GM18907 (cell line): Measurements from ENCODE around the gene BATF2.
"Not testable (repeated sequence)": the region's sequence is repeated elsewhere in the genome, so short reads cannot be mapped to it uniquely, and the experiment has no call there.

Source experiments
- ATAC-seq: cut with Tn5 transposase; IDR thresholded peaks from one replicate; pipeline ENCODE4 v1.9.1; 2021; ENCODE audit warnings: mild to moderate bottlenecking, moderate library complexity; ENCODE audit not compliant: unreplicated experiment

Gene BATF2

DNA sequence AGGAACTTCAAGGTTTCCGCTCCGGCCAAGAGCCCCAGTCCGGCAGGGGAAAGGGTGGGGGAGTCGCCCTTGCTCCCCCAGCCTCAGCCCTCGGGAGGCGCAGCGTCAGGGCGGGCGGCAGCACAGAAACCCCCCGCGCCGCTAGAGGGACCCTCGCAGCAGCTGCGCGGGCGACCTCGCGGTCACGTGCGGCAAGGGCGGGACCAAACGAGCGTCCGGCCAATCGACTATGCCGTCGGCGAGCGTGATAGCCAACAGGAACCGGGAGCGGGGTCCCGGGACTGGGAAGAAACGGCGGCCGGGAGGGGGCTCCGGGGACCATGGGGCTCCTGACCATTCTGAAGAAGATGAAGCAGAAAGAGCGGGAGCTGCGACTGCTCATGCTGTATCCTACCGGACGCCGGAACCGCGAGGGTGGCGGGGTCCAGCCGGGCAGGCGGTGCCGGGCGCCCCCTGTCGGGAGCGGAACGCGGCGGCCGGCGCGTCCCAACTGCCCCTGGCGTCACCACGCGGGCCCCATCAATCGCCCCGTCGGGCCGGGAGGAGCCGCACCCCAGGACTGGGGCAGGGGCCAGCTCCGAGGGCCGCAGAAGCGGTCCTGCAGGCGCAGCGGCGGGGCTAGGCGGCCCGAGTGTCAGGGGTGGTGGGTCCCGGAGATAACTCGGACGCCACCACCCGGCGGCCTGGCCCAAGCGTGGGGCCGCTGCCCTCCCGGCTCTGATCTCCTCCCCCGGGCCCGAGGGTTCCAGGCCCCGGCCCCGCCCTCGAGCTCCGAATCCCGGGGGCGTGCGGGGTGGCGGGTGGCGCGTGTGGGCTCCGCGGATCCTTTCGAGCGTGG is 17.3 kb upstream of the BATF2 start, which contains the start of gene ARL2:
TSS of gene ARL2 (plus strand) at position 273 of the 838 bp plus-strand sequence. CDS start at position 321, 48 bp downstream.
- peak; percentile 87 for ATAC-seq

DNA sequence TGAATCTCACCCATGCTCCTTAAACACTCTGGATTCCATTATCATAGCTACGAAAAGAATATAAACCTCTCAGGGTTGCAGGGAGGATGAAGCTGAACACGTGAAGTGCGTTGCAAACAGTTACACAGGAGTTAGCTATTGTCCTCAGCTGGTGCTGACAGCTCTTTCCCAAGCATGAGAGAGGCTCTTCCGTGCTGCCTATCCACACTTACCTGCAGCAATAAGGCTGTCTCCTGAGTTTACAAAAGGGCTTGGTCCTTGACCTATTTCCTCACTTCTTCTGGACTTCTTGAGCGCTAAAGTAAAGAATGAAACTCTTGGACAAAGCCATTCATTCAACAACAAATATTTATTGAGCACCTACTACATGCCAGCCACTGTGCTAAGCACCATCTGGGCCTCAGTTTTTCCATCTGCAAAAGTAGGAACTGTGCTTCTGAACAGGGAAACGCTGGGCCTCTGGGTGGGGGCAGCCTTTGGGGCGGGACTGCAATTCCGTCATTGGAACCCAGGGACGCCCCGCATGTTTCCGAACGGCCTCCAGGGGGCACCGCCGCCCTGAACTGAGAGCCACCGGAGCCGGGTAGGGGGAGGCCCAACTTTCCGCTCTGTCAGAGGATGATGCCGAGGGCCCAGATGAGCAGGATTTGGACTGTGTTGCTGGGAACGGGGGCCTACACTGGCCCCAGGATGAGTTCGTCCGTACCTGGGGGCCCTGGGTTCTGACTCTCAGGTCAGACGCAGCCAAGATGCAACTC is 16.5 kb upstream of the BATF2 start:
- ATAC-seq: peak; percentile 76

DNA sequence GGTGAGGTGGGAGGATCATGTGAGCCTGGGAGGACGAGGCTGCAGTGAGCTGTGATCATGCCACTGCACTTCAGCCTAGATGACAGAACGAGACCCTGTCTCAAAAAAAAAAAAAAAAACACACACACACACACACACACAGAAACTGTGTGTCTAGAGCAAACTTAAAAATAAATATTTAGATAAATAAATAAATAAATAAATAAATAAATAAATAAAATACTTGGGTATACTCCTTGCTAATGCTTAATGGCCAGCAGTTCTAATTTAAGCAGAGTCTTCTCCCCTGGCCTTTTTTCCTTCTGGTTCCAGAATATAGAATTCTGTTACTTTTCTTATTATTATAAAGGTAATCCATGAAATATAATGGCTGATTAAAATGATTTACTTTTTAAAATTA is 12.1 kb upstream of the BATF2 start:
- ATAC-seq: no peak

DNA sequence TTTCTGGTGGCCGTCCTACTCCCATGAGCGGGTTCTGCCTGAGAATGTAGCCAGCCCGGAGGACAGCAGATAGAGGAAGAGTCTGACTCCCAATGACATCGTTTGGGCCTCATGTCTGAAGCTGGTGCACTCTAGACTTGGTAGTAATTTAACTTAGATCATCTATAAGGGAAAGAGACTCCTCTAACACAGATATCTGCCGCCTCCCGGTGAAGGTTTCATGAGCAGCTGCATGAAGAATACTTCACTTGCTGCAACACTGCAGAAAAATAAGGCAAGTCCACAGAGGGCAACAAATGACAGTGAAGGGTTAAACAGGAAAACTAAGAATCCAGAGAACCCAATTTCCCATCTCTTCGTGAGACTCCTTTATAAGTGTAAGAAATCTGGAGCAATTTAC is 11.2 kb upstream of the BATF2 start:
- no peak for ATAC-seq

DNA sequence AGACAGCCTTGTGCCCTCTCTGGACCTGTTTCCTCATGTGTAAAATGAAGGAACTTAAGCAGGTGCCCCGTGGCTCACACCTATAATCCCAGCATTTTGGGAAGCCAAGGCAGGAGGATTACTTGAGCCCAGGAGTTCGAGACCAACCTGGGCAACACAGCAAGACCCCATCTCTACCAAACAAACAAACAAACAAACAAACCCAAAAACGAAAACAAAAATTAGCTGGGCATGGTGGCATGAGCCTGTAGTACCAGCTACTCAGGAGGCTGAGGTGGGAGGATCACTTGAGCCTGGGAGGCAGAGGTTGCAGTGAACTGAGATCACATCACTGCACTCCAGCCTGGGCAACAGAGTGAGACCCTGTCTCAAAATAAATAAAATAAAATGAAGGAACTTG is 7.2 kb upstream of the BATF2 start:
- not testable (repeated sequence) for ATAC-seq

DNA sequence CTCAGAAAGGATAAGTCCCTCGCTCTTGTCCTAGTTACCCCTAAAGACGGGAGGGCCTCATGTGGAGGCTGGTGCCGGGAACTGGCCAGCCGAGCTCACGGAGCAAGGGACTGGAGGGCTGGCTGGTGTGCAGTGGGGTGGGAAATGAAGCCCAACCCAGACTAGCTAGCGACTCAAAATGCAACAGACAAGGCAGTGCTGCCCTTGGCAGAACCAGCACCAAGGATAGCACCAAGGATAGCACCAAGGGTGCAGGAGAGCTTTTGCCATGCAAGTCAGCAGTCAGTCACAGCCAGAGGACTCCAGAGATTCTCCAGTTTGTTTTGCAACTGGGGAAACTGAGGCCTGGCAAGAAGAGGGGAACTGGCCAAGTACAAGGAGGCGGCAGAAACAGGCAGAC is 6.5 kb upstream of the BATF2 start:
- ATAC-seq: no peak

DNA sequence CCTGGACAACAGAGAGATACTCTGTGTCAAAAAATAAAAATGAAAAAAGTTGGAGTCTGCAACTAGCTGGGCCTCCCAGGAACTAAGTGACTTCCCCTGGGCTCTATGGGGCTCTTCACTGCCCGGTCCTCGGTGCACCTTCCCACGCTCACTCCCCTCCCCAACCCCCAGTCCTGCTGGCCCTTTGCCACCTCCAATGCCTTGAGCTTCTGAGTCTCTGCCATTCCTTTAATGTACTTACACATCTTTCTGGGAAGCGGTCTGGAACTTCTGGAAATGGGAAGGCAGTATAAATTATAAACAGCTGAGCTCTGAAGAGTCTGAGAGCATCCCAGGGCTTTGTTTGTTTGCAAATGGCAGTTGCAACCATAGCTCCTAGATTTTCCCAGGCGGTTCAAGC is 5.9 kb upstream of the BATF2 start:
- no peak for ATAC-seq

DNA sequence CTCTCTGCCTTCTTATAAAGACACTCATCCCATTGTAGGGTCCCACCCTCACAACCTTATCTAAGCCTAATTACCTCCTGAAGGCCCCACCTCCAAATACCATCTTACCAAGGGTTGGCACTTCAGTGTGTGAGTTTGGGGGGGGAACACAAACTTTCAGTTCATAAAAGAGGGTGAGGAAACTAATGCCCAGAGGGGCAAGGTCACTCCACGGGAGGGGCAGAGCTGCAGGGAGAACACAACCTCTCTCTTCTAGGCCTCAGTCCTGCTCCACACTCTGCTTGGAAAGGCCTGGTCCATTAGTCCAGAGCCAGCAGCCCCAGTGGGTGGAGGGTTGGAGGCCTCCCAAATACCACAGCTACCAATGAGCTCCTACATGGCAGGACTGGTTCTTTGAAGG is 2.7 kb upstream of the BATF2 start:
- ATAC-seq: no peak

DNA sequence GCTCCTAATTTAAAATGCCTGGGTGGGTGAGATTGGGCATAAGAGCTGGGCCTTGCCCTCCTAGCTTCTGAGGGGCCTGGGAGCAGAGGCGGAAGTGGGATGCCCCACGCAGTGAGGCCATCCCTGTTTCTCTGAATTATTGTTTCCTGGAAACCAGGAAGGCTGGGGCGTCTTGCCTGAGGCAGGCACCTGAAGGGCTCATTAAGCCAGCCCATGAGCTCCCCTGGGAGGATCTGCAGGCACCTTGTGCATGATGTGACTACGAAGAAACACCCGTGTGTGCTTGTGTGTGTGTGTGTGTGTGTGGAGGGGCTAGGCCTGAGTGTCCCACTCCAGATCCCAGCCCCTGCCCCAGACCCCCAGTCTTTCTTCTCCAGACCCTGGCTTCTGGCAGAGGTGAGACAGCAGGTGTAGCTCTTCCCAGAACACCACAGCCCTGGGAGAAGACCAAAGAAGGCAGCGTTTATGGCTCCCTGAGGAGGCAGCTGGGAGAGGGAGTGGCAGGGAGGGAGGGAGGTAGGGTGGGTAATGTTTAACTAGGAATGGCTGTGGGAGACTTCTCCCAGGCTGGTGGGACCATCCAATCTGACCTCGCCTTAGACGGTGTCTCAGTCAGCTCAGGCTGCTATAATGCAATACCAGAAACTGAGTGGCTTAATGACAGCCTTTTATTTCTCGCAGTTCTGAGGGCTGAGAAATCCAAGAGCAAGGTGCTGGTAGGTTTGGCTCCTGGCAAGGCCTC is 2.1 kb upstream of the BATF2 start:
- ATAC-seq: no peak

DNA sequence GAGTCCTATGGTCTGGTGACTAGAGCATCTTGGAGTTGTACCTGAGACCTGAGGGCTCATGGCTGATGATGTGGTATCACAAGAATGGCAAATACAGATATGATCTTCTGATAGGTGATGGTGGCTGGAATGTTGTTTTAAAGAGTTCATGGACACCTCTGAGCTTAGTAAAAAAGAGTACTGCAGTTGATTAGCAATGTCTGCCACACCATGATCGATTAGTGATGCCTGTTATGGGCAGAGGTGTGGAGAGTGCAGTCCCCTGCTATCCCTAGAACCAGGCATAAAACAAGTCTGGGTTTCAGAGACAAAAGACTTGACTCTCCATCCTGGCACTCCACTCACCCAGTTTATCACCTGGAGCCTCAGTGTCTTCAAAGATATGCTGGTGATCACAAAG is 1.4 kb upstream of the BATF2 start:
- ATAC-seq: no peak

DNA sequence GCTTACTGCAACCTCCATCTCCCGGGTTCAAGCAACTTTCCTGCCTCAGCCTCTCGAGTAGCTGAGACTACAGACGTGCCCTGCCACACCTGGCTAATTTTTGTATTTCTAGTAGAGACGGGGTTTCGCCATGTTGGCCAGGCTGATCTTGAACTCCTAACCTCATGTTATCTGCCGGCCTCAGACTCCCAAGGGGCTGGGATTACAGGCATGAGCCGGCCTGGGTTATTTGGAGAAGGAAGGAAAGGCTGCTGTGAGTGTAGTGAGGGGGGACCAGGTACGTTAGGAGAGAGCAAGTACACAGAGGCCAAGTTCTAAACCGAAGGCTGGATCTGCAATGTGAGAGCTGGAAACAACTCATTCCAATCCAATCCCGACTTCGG is 453 bp downstream of the BATF2 start:
- ATAC-seq: no peak

DNA sequence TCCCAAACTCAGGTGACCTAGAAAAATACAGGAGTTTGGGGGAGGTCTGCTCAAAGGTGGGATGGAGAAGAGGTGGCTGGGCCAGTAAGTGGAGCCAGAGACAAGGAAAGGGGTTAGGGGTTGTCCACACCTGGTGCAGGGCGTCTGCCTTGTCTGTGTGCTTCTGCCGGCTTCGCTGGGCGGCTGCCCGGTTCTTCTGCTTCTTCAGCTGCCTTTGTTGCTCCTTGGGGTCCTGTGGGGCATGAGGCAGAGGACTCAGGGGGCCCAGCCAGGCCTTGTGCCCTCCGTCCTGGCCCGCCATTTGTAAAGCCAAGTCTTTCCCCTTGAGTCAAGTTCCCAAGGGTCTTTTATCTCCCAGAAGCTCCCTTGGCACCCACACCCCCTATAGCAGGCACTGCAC is 2.5 kb downstream of the BATF2 start:
- ATAC-seq: no peak

DNA sequence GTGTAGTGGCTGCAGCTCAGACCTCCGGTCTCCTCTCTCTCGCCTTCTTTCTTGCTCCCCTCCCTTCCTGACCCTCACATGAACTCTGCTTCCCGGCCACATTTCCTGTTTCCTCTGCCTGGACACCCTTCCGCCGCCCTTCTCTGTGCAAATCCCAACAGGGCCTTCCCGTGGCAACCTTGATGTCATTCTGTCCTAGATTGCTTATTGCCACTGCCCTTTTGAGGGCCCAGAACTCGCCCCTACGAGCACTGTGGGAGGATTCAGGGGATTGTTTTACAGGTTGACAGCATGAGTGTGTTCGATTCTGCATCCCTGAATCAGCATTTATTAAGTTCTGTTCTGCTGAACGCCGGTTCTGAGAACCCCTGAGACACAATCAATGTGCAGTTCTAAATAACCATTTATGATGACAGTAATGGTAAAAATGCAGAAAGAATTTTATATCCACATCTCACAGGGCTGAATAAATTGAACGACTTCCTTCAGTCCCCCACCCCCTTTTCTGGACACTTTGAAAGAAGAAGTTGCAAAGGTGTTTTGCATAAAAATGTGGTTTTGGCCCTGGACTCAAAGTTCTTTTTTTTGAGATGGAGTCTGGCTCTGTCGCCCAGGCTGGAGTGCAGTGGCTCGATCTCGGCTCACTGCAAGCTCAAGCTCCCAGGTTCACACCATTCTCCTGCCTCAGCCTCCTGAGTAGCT is 6.4 kb downstream of the BATF2 start:
- ATAC-seq: no peak

DNA sequence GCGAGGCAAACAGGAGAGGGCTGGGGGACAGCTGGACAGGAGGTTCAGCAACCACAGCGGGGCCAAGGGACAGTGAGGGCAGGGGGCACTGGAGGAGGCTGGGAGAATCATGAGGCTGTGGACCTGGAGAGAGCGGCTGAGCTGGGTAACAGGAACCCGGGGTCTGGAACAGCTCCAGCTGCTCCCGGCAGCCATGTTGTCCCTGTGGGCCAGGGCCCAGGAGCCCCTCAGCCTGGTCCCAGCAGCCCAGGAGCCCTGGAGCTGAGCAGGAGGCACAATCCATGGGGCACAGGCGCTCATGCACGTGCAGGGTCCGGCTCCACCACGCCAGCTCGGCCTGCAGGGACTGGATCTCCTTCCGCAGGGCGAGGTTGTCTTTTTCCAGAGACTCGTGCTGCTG is 7.4 kb downstream of the BATF2 start:
- no peak for ATAC-seq

DNA sequence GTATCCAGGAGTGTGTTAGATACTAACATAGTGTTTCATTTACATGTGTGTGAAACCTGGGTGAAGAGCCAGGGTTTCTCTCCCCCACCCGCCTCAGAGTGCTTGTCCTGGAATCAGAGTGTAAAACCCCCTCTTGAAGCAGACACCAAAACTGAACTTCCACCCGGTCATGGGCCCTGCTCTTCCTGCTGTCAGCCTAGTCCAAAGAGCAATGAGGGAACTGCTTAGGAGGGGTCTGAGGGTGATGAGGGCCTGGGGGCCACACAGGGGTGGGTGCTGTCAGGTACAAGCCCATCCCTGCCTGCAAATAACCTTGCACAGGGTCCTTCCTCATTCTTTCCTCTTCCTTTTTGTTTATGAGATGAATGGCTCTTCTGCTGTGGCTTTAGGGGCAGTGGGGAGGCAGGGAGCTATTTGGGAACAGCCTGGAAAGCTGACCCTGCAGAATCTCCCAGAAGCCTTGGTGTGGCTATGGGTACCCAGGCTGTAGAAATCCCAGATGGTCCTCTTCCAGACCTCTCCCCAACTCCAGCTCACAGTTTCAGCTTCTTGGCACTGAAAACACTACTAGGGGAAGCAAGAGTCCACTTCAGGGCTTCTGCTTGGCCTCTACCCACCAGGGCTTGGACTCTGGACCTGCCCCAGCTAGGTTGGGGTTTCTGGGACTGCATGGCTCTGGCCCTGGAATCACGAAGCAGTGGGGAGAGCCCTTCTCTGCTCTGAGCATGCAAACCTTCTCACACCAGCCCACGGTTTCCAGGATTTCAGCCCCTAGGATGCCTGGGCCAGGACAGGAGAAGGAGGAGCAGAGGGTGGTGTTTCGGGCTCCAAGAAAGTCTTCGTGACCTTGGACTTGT is 8.5 kb downstream of the BATF2 start:
- ATAC-seq: no peak

DNA sequence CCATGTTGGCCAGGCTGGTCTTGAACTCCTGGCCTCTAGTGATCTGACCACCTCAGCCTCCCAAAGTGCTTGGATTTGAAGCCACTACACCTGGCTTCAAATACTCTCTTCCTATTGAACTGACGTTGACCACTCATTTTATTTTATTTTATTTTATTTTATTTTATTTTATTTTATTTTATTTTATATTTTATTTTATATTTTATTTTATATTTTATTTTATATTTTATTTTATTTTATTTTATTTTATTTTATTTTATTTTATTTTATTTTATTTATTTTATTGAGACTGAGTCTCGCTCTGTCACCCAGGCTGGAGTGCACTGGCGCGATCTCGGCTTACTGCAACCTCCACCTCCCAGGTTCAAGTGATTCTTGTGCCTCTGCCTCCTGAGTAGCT is 13.4 kb downstream of the BATF2 start:
- not testable (repeated sequence) for ATAC-seq

DNA sequence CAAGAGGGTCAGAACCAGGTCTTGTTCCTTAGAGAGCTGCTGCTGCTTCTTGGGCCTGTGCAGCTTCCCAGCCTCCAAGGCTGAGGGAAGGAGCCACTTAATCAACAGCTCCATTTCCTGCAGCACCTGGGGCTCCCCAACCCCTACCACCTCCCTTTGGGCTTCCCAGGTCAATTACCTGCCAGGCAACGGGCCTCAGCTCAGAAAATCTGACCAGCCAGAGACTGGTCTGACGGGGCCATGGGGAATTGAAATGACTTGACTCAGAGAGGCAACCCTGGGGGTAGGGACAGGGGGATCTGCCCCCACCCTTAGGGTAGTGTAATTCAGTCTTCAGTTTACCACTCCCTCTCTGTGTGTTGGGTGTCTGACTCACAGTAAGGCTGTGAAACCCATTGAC is 20.1 kb downstream of the BATF2 start:
- no peak for ATAC-seq

DNA sequence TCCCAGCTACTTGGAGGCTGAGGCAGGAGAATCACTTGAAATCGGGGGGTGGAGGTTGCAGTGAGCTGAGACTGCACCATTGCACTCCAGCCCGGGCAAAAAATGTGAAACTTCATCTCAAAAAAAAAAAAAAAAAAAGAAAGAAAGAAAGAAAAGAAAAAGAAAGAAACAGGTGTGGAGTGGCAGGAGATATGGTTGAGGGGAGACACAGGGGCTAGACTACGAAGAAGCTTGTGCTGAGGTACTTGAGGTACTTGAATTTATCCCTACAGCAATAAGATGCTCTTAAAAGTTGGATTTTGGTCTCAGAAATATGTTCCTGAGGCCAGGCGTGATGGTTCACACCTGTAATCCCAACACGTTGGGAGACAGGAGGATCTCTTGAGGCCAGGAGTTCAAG is 22.6 kb downstream of the BATF2 start:
- no peak for ATAC-seq

DNA sequence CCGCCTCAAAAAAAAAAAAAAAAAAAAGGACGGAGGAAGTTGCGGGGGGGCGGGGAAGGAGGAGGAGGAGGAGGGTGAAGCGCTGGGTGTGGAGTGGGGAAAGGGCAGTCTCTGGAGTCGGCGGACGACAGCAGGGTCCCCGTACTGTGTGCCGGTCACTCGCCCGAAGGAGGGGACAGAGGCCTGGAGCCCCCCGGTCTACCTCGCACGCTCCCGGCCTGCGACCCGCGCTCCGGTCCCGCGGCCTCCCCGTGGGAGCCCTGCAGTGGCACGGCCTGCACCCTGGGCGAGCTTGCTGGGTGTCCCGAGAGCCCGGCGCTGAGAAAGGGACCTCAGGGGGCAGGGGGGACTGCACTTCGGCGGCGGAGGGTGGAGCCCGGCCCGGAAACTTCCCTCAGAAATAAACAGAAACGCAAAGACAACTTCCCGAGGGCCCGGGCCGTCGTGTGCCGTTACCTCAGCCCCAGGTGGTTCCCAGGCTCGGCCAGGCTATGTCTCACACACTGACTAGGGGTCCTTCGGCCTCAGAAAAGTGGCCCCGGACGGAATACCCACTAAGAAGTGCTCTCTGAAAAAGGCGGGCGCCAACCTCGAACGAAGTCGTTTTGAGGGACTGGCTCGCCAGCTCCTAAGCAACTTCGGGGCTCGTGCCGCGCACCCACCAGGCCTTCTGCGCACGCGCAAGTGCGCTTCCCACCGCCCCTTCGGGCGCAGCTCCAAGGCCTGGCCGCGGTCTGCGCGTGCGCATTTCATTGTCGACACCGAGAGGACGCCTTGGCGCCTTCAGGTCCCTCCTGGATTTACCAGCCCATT is 25.1 kb downstream of the BATF2 start, which contains the start of gene MAJIN:
TSS of gene MAJIN (minus strand) at position 688 of the 813 bp plus-strand sequence. CDS start 12,703 bp downstream, outside the sequence.
- no peak for ATAC-seq
